Measurements from ENCODE around the gene ZNF417. TPM values are rescaled to one million over a fixed set of nuclear protein-coding genes. Genes with fewer than 3 reads are reported as not detected.

ZNF417 gene
- total and polyA plus RNA-seq, 2 experiments from 2014 or later = 6.0 to 19.4 TPM

- TF ChIP-seq CREB1 (CRISPR knock-in tag; IDR thresholded peaks at IDR 0.05; ENCODE audit: low read depth) = no peak
These were observed 48.4 kb upstream of the ZNF417 start (continued) for GRCh38 chr19:57964761-57965160.

GRCh38 chr19:57961785-57962184 is 45.4 kb upstream of the ZNF417 start:
- H3K4me1 Mint-ChIP-seq = no peaks in the 10 kb centered on the region
- Histone ChIP-seq H3K27ac (ENCODE audit: low read depth) (no peak overlapping the region), H3K79me2 (replicated peaks; ENCODE audit: insufficient read depth) (no peaks in the 10 kb centered on the region), H3K4me2 (no peak overlapping the region), H3K9me2 (ENCODE audit: insufficient read depth) (no peaks in the 10 kb centered on the region), H3K4me1 (ENCODE audit: insufficient read depth) (no peaks in the 10 kb centered on the region), H3K4me3 (no peak overlapping the region), H3K27me3 (ENCODE audit: insufficient read depth) (no peaks in the 10 kb centered on the region), H3F3A (replicated peaks; ENCODE audit: low read depth) (no peaks in the 10 kb centered on the region), H3K36me3 (ENCODE audit: insufficient read depth) (no peaks in the 10 kb centered on the region), H2AFZ (no peak overlapping the region), H4K20me1 (replicated peaks; ENCODE audit: insufficient read depth) (no peaks in the 10 kb centered on the region)
- H3K36me3 Mint-ChIP-seq (ENCODE audit: low read depth) = peaks cover 26% of the 10 kb centered on the region
- ATAC-seq (no peak), DNase-seq (ENCODE audit: low spot score) (no peak)
- peaks cover 80% of the 10 kb centered on the region for H3K9me3 Mint-ChIP-seq
- no peak overlapping the region for H3K4me3 Mint-ChIP-seq
- no peak overlapping the region for H3K27ac Mint-ChIP-seq
- TF ChIP-seq EZH2phosphoT487 (IDR thresholded peaks at IDR 0.05; ENCODE audit: unreplicated experiment) (no peak), JUNB (IDR thresholded peaks at IDR 0.05; ENCODE audit: unreplicated experiment) (no peak), ZNF114 (CRISPR knock-in tag; IDR thresholded peaks at IDR 0.05) (no peak), NANOG (IDR thresholded peaks at IDR 0.05; ENCODE audit: borderline replicate concordance) (no peak), REST (IDR thresholded peaks at IDR 0.05; ENCODE audit: unreplicated experiment) (no peak), CTCF (conservative IDR thresholded peaks at IDR 0.05; ENCODE audit: low read depth in 2 of 2) (no peak), EZH2 (IDR thresholded peaks at IDR 0.05; ENCODE audit: low read depth, unreplicated experiment) (no peak), ETS1 (IDR thresholded peaks at IDR 0.05) (no peak), ZNF331 (CRISPR knock-in tag; IDR thresholded peaks at IDR 0.05; ENCODE audit: low read depth) (no peak), POLR2AphosphoS5 (IDR thresholded peaks at IDR 0.05; ENCODE audit: low read depth) (no peak), ZNF462 (CRISPR knock-in tag; IDR thresholded peaks at IDR 0.05) (no peak), STAT1 (IDR thresholded peaks at IDR 0.05; ENCODE audit: unreplicated experiment) (no peak), CREB1 (CRISPR knock-in tag; IDR thresholded peaks at IDR 0.05; ENCODE audit: low read depth) (no peak)
- peaks cover 4% of the 10 kb centered on the region for H3K27me3 Mint-ChIP-seq (ENCODE audit: insufficient read depth, low read depth, poor library complexity)
